Keratinocyte (primary cell): Measurements from ENCODE around the gene SLC6A3. TPM values are rescaled to one million over a fixed set of nuclear protein-coding genes. Genes with fewer than 3 reads are reported as not detected.

Experiments
- DNase-seq: peaks from one replicate; pipeline ENCODE4 v3.0.0-alpha.2; 2011; ENCODE audit warnings: low read depth, missing footprints, low spot score
- FAIRE-seq: peaks from 2 replicates; lab custom pipeline; 2011; peaks lifted over from hg19 to GRCh38; lab: Jason Lieb, UNC
- H2AFZ ChIP-seq: 2 replicates; pipeline ENCODE4 v1.6.0; 2012; ENCODE audit warnings: low read length, control low read depth, inconsistent platforms; ENCODE audit not compliant: control insufficient read depth
- H3K27ac ChIP-seq: 2 replicates; pipeline ENCODE4 v1.5.1; 2011; ENCODE audit warnings: low read length; ENCODE audit not compliant: control insufficient read depth, insufficient read depth
- H3K27me3 ChIP-seq: 3 replicates; pipeline ENCODE4 v1.6.0; 2011; ENCODE audit warnings: low read length; ENCODE audit not compliant: control insufficient read depth, insufficient read depth; ENCODE audit errors: extremely low read depth
- H3K36me3 ChIP-seq, 2 experiments: 2 replicates in 1 of 2; 3 replicates in 1 of 2; pipeline ENCODE4 v1.5.1; 2011; ENCODE audit warnings: low read length in 2 of 2, mild to moderate bottlenecking in 1 of 2; ENCODE audit not compliant: control insufficient read depth in 2 of 2, insufficient read depth in 2 of 2; ENCODE audit errors: extremely low read depth in 1 of 2
- H3K4me1 ChIP-seq: 3 replicates; pipeline ENCODE4 v1.5.1; 2011; ENCODE audit warnings: low read length; ENCODE audit not compliant: control insufficient read depth, insufficient read depth; ENCODE audit errors: extremely low read depth
- H3K4me2 ChIP-seq: 3 replicates; pipeline ENCODE4 v1.6.0; 2011; ENCODE audit warnings: low read depth, low read length; ENCODE audit not compliant: control insufficient read depth, insufficient read depth; ENCODE audit errors: extremely low read depth
- H3K4me3 ChIP-seq, 3 experiments: fragments of 200-600 bp in 1 of 3; sonication (generic) in 1 of 3; 2 replicates in 2 of 3; 3 replicates in 1 of 3; pipeline ENCODE4 v1.5.1; 2011 to 2016; ENCODE audit warnings: low read length in 3 of 3, mild to moderate bottlenecking in 3 of 3, control low read depth in 2 of 3, inconsistent platforms in 1 of 3, low read depth in 1 of 3, mixed read lengths in 1 of 3, mixed run types in 1 of 3, moderate library complexity in 1 of 3; ENCODE audit not compliant: control insufficient read depth in 2 of 3, insufficient read depth in 2 of 3; ENCODE audit errors: extremely low read depth in 1 of 3
- H3K79me2 ChIP-seq: 2 replicates; pipeline ENCODE4 v1.6.0; 2012; ENCODE audit warnings: low read length; ENCODE audit not compliant: control insufficient read depth, insufficient read depth
- H3K9ac ChIP-seq: 3 replicates; pipeline ENCODE4 v1.6.0; 2011; ENCODE audit warnings: low read length; ENCODE audit not compliant: control insufficient read depth, insufficient read depth; ENCODE audit errors: extremely low read depth
- H3K9me1 ChIP-seq: 3 replicates; pipeline ENCODE4 v1.6.0; 2011; ENCODE audit warnings: low read length; ENCODE audit not compliant: control insufficient read depth, insufficient read depth; ENCODE audit errors: extremely low read depth
- H3K9me3 ChIP-seq: 2 replicates; pipeline ENCODE4 v1.5.1; 2012; ENCODE audit warnings: low read depth, low read length; ENCODE audit not compliant: control insufficient read depth
- H4K20me1 ChIP-seq: 3 replicates; pipeline ENCODE4 v1.6.0; 2011; ENCODE audit warnings: low read length; ENCODE audit not compliant: control insufficient read depth, insufficient read depth; ENCODE audit errors: extremely low read depth
- EZH2 ChIP-seq: IDR thresholded peaks from one replicate; pipeline ENCODE4 v1.6.1; 2012; ENCODE audit warnings: inconsistent platforms, mild to moderate bottlenecking, low read length, moderate library complexity
- dilution Hi-C: fragments of 300-500 bp; cut with MboI; formaldehyde crosslinking; loops from one replicate; pipeline ENCODE4 v1.7.0; 2020; ENCODE audit warnings: low sequenced_read_pairs; ENCODE audit not compliant: extremely low pct_ligation_motif_present
- polyA plus RNA-seq, 5 experiments: library from polyadenylated mRNA; depleted of rRNA in 3 of 5; stranded (reverse) in 3 of 5; stranded (forward) in 1 of 5; unstranded in 1 of 5; fragments of >200 nt; gene quantifications; 1 replicate in 1 of 5; 2 replicates in 3 of 5; 3 replicates in 1 of 5; pipeline versions ENCODE4 v1.2.1 to v1.2.3, GENCODE V29; 2011 to 2012; ENCODE audit warnings: missing spikeins in 2 of 5, low read depth in 1 of 5, low replicate concordance in 1 of 5
- TF ChIP-seq, protein P1 (sequence below), 3 experiments: IDR thresholded peaks in 1 of 3; conservative IDR thresholded peaks in 1 of 3; optimal IDR thresholded peaks in 1 of 3; 2 replicates in 2 of 3; 3 replicates in 1 of 3; pipeline versions ENCODE3 to v1.5.1; 2011; ENCODE audit warnings: low read length in 3 of 3, mild to moderate bottlenecking in 3 of 3, moderate library complexity in 2 of 3, control low read depth in 1 of 3, inconsistent platforms in 1 of 3; ENCODE audit not compliant: insufficient read depth in 2 of 3; ENCODE audit errors: extremely low read depth in 1 of 3

SLC6A3 gene
- polyA plus RNA-seq, 1 donor (not counting 4 experiments of a cell fraction or from before 2014, with no cell fraction given), result 0.03 TPM

DNA sequence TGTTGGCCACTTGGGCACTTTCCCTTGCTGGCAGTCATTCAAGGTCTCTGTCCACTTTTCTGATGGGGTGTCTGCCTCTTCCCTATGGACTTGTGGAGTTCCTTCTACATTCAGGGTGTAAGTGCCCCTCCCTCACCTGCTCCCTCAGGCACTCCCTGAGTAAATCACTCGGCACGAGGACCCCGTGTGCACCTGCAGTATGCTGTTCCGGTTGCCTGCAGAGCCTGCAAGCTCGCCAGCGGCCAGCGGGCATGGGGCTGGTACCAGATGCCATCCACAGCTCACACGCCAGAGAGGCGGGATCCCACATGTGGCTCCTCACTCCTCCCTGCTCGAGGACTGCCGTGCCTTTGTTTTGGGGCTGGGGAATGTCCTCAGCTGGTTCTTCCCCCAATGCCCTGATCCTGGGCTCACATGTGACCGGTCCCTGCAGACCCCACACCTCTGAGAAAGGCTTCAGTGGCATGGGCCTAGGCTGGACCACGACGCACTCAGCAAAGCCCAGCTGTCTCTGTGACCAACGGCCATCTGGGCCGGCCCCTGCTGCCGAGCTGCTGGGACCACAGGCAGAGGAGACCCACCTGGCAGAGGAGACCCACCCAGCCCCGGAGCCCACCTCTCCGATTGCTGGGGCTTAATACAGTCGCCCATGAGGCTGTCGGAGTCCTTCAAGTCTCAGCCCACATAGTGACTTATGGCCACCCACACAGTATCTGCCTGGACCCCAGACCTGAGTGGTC is 54.2 kb downstream of the SLC6A3 start:
- H3K9me1 ChIP-seq, result no peaks in the 10 kb centered on the region
- no peak overlapping the region for H3K27ac ChIP-seq
- H3K4me3 ChIP-seq, result no peak overlapping the region
- no peaks in the 10 kb centered on the region for H3K79me2 ChIP-seq
- peaks cover 3% of the 10 kb centered on the region for H3K4me1 ChIP-seq
- FAIRE-seq, result no peak
- no peaks in the 10 kb centered on the region for H3K9me3 ChIP-seq
- peaks cover 37% of the 10 kb centered on the region for H3K27me3 ChIP-seq
- H3K4me2 ChIP-seq, result no peak overlapping the region
- no peaks in the 10 kb centered on the region for H3K36me3 ChIP-seq
- DNase-seq, result no peak
- dilution Hi-C loops, result no loop called here
- no peak overlapping the region for H2AFZ ChIP-seq
- H3K9ac ChIP-seq, result no peak overlapping the region
- TF ChIP-seq EZH2, result no peak
- H4K20me1 ChIP-seq, result no peaks in the 10 kb centered on the region

DNA sequence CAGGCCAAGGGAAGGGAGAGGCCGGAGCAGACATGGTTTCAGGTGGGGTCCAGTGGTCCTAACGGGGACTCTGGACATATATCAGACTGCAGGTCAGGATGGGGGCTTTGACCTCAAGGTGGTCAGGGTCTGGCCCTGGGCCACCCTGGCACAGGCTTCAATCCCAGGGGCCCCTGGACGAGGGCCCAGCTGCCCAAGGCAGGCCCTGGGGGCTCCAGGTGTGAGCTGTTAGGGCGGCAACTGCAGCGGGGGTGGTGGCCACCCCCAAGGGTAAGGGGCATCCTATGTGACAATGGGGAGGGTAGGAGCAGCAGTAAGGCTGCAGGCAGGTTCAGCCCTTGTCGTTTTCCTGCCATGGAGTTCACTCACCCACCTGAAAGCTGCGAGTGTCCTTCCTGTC is 54.9 kb downstream of the SLC6A3 start:
- FAIRE-seq, result no peak
- Histone ChIP-seq H2AFZ (no peak overlapping the region), H3K79me2 (no peaks in the 10 kb centered on the region), H3K36me3 (no peaks in the 10 kb centered on the region), H3K4me3 (no peak overlapping the region), H3K27me3 (peaks cover 37% of the 10 kb centered on the region), H4K20me1 (no peaks in the 10 kb centered on the region), H3K27ac (no peak overlapping the region), H3K4me2 (no peak overlapping the region), H3K9me1 (no peaks in the 10 kb centered on the region), H3K9me3 (no peaks in the 10 kb centered on the region), H3K9ac (no peak overlapping the region), H3K4me1 (peaks cover 7% of the 10 kb centered on the region)
- dilution Hi-C loops, result no loop called here
- no peak for DNase-seq
- TF ChIP-seq, protein P1, sequence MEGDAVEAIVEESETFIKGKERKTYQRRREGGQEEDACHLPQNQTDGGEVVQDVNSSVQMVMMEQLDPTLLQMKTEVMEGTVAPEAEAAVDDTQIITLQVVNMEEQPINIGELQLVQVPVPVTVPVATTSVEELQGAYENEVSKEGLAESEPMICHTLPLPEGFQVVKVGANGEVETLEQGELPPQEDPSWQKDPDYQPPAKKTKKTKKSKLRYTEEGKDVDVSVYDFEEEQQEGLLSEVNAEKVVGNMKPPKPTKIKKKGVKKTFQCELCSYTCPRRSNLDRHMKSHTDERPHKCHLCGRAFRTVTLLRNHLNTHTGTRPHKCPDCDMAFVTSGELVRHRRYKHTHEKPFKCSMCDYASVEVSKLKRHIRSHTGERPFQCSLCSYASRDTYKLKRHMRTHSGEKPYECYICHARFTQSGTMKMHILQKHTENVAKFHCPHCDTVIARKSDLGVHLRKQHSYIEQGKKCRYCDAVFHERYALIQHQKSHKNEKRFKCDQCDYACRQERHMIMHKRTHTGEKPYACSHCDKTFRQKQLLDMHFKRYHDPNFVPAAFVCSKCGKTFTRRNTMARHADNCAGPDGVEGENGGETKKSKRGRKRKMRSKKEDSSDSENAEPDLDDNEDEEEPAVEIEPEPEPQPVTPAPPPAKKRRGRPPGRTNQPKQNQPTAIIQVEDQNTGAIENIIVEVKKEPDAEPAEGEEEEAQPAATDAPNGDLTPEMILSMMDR (optimal IDR thresholded peaks at IDR 0.05 in 1 of 3, IDR thresholded peaks at IDR 0.05 in 1 of 3, conservative IDR thresholded peaks at IDR 0.05 in 1 of 3; ENCODE audit: extremely low read depth in 1 of 3, insufficient read depth in 2 of 3, low read length in 3 of 3), result no peak
- no peak for TF ChIP-seq EZH2
